T-helper 1 cell treated with Interleukin-12 subunit alpha and Interleukin-12 subunit beta and Interleukin-4 antibody, amounts not matched to agents 30 ng/mL and 1 ng/mL, for 36 hours (primary cell): ENCODE results near the gene SHISA6. TPM values are rescaled to one million over a fixed set of nuclear protein-coding genes. Genes with fewer than 3 reads are reported as not detected.

Experiments used
- intact Hi-C: fragments of 100-400 bp; cut with micrococcal nuclease; formaldehyde crosslinking; loops from one replicate; pipeline ENCODE4 v1.15.1; 2024
- total RNA-seq: library from RNA; stranded (reverse); gene quantifications from 2 replicates; pipeline ENCODE4 v1.2.3, GENCODE V29; 2022

The SHISA6 gene
- total RNA-seq: not detected in 2 replicates

DNA sequence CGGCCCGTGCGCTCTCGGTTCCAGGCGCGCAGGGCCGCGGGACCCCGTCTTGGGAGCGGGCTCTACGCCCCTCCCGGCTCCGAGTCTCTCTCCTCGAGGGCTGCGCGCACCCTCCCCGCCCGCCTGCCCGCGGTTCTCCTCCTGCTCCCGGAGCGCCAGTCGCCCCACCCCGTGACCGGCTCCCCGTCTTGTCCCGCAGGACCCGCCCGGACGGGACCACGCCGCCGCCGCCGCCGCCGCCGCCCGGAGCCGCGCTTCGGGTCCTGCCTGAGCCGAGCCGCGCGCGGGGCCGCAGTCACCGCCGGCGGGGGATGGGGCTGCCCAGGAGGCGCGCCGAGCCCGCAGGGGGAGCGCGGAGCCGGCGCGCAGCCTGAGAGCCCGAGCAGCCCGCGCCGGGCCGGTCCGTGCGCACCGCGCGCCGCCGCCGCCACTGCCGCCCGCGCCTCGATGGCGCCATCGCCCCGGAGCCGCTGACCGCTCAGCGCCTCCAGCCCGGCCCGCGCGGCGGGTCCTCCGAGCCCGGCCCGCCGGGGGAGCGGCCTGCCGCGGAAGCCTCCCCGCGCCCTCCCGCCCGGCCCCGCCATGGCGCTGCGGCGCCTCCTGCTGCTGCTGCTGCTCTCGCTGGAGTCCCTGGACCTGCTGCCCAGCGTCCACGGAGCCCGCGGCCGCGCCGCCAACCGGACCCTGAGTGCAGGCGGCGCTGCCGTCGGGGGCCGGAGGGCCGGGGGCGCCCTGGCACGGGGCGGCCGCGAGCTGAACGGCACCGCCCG lies at the start of gene SHISA6:
SHISA6 (plus strand) TSS at position 373 of the 770 bp plus-strand sequence.
- intact Hi-C loops: no loop called here

DNA sequence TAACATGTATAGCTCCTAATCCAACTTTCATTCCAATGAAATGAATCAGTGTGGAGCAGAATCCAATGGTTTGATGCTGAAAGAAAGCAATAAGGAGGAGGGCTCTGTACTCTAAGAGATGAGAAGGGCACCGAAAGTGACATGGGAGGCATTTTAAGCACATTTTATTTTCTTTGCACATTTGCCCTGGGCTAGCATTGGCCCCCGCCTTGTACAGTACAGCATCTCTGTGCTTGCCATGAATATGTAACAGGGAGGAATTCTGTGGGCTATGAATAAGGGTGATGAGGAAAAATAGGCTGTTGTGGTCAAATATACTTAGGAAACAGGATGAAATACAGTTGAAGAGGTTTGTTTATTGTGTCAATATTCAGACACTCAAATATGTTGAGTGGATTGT lies 45.2 kb upstream of the SHISA6 start:
- intact Hi-C loops: no loop called here

DNA sequence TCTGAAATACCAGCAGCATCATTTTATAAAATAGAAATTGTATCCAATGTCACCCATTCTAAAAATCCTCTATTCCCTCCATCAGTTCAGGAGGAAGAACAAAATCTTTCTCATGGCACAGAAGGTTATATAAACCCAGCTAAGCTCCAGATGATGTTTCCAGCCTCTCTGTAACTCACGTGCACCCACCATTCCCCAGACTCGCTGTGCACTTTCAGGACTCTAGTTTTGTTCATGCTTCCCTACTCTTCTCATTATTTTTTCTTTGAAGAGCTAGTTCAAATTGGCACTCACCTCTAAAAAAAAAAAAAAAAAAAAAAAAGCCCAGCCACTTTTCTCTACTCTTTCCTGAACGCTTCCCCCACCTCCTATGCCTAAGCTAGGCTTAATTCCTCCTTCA lies 36.0 kb upstream of the SHISA6 start:
- intact Hi-C loops: no loop called here

DNA sequence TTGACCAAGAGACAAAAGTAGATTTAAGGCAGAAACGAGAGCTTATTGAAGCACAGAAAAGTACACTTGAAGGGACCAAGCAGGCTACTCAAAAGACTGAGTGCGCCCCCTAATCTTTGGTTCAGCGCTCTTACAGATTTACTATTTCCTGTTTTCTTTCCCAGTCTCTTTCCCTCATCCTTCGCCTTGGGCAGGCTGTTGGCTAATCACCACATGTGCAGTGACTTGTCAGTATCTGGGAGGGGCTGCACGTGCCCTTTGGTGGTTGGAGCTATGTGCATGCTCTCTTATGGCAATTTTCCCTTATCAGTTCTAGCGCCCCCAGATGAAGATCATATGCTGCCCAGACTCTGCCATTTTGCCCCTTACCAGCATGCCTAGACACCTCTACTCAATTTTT lies 35.4 kb upstream of the SHISA6 start:
- intact Hi-C loops: no loop called here

DNA sequence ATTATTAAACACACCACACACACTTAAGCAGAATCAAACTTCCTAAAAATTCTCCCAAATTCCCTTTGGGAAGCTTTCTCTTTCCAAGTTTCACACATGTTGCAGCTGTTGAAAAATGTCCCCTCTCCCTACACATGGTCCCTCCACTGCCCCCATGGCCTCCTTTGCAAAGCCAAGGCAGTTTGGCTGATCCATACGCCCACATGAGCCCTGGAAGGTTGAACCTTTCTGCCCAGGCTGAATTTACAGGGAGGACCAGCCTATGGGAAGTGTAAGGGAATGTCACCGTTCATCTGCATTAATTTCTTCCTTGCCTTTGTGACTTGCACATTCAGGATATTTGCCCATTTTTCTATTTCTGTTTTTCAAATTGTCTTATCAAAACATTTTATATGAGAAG lies 31.1 kb upstream of the SHISA6 start:
- intact Hi-C loops: no loop called here

DNA sequence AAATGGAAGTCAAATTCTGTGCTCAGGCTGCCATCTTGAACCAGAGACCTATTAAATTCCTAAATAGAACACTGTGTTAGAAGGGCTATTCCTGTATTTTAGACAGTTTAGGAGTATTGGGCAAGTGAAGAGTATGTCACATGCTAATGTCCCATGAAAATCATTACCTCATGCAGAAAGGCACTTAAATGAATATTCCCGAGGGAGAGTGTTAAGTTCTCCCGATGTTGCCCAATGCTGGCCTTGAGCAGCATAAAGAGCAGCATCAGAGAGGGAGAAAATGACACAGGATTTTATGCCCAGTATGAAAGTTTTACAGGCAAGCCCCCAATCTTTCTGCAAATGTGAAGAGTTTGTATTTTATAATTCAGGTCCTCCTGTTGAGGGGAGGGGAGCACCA lies 28.2 kb upstream of the SHISA6 start:
- intact Hi-C loops: no loop called here

DNA sequence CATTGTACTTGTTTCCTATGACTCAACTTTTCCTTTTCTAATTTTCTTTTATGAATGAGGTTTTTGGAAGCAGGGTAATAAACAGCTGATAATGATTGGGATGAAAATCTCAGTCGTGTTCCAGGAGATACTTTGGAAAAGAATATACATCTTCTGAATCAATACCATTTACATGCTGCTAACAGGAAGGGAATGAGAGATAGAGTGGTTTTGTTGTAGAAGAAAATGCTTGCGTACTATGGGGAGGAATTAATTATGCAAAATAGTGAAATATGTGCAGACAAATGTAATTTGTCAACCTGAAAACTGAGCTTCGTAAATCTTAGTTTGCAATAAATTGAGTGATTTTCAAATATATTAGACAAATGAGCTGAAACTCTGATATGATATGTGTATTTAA lies 24.0 kb upstream of the SHISA6 start:
- intact Hi-C loops: no loop called here

DNA sequence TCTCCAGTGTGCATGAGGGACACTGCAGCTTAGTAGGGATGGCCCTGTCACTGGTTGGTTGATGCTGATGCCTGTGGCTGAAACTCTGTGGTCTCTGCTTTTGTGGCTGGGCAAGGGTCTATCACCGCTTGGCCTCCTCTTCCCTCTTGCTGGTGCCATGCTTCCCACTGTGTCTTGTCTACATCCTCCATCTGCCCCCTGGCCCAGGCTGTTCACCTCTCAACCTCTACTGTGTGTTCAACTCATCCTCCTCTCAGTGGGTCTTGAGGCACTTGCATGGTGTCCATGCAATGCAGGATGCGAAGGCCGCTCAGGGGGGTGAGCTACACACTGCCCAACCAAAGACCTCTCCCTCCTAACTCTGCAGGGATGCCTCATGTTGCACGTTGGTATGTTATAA lies 19.8 kb upstream of the SHISA6 start:
- intact Hi-C loops: loop anchor here (5.0 kb wide), 1 partner anchor 146 kb away; no protein-coding TSS in a partner anchor

DNA sequence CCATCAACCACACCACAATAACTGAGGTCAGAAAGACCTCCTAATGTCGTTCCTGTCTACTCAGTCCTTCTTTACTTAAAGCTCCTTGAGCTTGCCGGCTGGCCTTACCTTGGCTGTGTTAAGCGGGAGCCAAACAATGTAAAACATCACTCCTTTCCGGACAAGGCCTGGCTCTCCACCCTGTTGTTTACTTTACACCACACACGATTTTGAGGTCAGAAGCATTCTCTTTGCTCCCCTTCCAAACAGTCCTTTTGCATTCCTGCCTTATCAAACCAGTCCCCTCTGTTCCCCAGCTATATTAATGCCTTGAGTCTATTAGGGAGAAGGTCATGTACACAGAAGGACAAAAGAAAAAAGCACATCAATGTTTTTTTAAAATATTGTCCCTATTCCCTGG lies 19.3 kb upstream of the SHISA6 start:
- intact Hi-C loops: loop anchor here (5.0 kb wide), 1 partner anchor 146 kb away; no protein-coding TSS in a partner anchor

DNA sequence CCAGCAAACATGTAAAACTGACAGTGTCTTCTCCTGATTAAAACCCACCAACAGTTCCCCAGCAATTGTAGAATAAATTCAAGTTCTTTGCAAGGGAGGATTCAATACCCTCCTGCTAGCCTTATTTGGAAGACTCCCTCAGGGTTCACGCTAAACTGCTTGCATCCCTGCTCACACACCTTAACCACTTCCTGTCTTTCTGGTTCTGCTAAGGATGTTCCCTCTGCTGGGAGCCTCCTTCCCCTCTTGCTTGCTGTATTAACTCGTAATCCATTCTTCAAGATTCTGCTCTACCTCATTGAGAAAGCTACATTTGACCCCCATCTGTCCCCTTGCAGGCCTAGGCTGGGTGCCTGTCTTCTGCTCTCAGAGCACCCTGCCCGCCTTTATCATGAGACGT lies 2.3 kb upstream of the SHISA6 start:
- intact Hi-C loops: no loop called here

DNA sequence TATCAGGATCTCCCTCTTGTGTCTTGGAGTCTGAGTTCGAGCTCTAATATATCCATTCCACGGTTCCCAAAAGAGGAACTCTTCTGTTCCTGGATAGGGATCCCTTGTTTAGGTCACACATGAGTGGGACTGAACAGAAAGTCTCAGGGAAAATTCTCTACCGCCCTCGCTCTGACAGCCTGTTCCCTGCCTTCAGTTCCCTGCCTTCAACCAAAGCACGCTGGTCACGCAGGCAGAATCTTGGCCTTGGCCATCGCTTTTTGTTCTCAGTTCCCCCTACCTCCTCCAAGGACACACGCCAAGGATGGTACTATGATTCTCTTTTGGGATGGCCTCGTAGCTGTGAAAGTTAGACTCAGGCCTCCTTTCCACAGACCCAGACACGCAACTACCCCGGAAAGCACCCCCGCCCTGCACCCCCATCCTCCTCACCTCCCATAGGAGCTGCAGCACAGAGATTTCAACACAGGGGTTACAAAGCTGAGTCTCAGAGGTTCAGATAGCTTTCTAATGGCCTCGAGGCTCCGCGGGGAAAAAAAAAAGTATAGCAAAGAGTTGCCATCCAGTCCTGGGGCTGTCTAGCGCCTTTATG lies 1.5 kb upstream of the SHISA6 start:
- intact Hi-C loops: no loop called here

DNA sequence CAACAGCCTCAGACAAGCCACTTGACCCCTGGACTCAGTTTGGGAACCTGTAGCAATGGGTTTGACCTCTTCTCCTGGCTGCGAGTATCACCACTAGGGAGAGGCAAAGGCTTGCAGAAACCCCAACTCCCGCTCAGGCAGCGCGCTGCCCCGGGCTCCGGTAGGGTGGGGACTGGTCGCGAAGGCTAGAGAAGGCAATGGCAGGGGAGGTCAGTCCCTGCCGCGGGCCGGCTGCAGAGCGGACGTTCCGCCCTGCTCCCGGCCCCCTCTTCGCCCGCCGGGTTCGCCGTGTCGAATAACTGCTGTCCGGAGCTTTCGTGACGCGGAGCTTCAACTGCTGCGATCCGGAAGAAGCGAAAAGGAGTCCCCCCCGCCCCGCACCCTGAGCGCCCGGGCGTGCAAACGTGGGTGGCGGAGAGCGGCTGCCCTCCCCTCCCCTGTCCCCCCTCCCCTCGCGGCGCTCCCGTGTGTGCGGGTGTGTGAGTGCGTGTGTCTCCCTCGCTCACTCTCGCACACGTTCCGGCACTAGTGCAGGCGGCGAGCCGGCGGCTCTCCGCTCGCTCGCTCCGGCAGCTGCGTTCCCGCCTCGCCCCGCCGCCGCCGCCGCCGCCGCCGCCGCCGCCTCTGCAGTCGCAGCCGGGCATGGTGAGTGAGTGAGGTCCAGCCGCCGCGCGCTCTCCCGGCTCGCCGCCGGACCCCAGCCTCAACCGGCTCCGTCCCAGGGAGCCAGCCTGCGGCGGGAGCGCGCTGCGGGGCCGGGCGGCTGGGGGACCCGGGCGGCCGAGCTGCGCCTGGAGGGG lies 772 bp upstream of the SHISA6 start:
- intact Hi-C loops: no loop called here

DNA sequence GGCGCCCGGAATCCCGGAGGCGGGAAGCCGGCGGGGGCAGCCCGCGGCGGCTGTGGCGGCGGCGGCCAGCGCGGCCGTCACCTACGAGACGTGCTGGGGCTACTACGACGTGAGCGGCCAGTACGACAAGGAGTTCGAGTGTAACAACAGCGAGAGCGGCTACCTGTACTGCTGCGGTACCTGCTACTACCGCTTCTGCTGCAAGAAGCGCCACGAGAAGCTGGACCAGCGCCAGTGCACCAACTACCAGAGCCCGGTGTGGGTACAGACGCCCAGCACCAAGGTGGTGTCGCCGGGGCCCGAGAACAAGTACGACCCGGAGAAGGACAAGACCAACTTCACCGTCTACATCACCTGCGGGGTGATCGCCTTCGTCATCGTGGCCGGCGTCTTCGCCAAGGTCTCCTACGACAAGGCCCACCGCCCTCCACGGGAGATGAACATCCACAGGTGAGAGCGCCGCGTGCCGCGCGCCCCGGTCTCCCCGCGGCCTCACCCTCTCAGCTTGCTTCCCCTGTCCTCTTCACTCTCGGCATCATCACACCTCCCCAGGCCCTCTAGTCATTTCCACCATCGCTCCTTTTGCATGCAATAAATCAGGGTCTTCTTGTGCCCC lies 706 bp downstream of the SHISA6 start:
- intact Hi-C loops: no loop called here

DNA sequence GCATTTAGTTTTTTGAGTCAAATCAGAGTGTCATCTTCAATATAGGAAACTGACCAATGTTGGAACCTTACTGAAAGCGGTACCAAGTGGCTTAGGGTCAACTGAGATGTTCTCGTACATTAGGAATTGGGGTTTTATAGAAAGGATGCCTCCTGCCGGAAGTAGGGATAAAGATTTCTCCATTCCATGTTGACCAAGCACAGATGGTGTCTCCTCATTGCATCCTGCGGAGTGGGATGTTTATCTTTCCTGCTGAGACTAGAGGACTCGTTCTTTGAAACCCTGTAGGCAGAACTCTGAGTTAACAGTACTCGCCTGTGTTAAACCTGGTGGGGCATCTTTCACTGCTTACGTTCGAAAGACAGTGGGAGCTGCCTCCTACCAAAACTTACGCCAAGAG lies 1.4 kb downstream of the SHISA6 start:
- intact Hi-C loops: no loop called here

DNA sequence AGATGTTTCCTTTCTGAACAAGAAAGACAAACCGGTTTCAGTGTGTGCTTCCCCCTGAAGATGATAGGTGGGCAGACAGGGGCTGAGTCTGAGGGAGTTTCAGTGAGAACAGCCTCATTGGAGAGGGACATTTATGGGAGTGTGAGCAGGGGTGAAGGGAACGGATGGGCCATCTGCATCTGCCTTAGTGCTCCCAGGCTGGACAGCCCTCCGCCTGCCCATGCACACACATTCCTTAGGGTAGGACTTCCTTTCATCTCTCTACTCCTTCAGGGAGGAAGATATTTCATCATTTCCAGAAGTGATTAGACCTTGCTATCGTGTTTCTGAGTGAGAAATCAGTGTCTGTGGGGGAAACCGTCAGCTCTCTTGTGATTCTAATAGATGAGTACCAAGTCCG lies 3.8 kb downstream of the SHISA6 start:
- intact Hi-C loops: no loop called here

DNA sequence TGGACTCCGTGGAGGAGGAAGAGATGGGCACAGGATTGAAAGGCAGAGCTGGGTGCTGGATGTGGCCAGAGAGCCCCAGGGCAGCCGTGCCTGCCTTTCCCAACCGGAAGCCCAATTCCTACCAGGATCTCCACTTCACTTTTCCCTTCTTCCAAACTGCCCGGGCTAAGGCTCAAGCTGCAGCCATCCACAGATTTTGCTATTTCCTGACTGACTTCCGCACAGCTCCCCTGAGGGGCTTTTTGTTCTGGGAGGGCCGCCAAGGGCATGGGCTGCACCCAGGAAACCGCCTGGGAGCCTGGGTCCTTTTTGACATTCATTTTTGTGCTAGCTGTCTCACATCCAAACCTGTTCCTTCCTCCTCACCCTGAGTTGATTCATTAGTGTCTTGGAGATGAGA lies 4.2 kb downstream of the SHISA6 start:
- intact Hi-C loops: no loop called here

DNA sequence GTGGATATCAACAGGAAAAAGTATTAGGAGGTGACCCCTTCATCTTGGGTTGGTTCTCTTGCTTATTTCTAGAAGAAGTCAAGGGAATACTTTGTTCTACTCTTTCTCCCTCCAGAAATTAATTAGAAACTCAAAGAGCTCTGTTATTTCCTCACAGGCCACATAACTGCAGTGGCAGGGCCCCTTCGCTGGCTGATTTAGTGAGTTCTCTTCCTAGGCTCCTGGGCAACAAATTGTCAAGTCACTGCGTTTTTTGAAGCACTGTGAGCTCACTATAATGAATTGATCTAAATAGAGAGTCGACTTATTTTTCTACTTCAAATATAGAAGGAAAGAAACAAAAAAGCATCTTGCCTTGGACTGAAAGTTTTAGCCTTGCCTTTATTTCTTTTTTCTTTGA lies 4.8 kb downstream of the SHISA6 start:
- intact Hi-C loops: no loop called here

DNA sequence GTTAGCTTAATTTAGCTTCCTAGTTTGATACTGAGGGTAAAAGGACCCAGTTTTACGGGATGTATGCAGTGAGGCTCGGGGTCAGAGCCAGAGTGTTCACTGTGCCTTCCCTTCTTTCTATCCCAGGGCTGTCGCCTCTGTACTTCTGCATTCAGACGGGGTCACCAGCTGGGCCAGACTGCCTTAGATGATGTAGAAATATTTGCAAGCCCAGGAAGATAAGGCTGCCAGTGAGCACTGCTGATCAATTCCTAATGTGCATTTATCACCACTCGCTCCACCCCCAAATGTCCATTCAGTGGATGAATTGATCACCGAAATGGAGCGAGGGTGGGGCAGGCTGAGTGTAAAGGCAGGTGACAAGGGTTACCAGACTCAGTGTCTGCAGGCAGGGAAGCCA lies 9.1 kb downstream of the SHISA6 start:
- intact Hi-C loops: no loop called here

DNA sequence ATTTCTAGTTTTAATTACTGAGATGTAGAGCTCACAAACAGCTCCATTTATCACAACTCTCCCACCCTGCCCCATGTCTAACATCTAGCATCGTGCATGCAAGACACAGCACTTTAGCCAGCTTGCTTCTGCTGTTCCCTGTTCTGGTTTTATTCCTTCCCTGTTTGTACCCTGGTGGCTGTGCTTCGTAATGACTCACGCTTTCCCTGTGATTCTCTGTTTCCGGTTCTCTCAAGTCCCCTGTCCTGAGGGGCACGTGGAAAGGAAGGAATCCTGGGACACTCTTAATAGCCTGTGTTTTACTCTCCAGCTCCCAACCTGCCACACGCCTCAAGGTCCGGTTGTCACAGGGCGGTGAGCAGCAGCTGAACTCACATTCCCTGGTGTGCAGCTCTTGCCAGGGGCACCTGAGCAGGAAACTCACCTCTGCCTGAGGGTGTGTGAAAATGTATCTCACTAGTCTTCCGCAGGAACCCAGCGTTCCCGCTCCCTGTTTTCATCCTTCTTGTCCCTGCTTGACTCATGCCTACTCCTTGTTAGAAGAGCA lies 10.6 kb downstream of the SHISA6 start:
- intact Hi-C loops: no loop called here

DNA sequence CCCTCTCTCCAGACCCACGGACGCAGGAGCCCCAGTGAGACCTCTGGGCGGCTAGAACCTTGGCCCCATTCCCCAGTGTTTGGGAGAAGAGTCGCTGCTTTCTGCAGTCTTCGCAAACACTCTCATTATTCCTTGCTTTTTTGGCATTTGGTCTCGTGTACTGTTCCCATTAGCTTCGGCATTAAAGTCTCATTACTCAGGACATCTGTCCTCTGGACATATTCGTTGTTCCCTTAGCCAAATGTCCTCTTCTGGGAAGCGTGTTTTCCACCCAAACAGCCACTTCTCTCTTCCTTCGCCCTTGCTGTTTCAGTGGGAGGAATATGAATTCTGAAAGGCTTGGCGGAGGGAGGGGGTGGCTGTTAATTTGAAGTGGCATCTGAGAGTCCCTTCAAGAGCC lies 11.1 kb downstream of the SHISA6 start:
- intact Hi-C loops: no loop called here

DNA sequence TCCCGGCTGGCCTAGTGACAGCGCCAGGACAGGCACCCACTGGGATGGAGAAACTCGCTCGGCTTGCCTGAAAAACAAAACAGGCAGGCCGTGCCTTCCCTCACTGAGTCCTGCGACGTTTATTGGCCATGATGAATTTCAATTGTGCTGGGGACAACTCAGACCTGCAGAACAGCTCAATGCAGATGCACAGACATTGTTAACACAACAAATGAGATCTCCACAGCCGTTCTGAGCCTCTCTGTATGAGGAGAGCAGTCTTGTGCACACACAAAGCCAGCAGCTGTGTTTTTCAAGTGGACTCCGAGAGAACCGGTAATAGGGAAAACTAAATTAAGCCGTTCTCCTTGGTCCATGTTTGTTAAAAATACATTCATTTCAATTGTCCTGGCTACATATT lies 15.9 kb downstream of the SHISA6 start:
- intact Hi-C loops: no loop called here
